Endothelial cell of umbilical vein (primary cell): ENCODE data around the gene HIGD1A. TPM values are rescaled to one million over a fixed set of nuclear protein-coding genes. Genes with fewer than 3 reads are reported as not detected.

Experiments
- BruUV-seq: library from RNA; stranded (reverse); fragments of 400-500 nt; replicated peaks from 2 replicates; lab custom pipeline; 2021; lab: Mats Ljungman, UMichigan
- CTCF ChIA-PET: fragments of 300-600, 350-600 bp; sonication (Branson Sonifier 250); formaldehyde crosslinking; loops from one replicate; lab custom pipeline; 2021; ENCODE audit warnings: antibody characterized with exemption, inconsistent platforms; lab: Charles Lee
- POLR2A ChIA-PET: fragments of 300-600, 350-600 bp; sonication (Branson Sonifier 250); formaldehyde crosslinking; loops from one replicate; lab custom pipeline; 2021; ENCODE audit warnings: antibody characterized with exemption, inconsistent platforms; lab: Charles Lee
- DNase-seq: peaks from one replicate; pipeline ENCODE4 v3.0.0-alpha.2; 2011; ENCODE audit warnings: low read depth, low spot score
- FAIRE-seq: peaks from 2 replicates; lab custom pipeline; 2011; peaks lifted over from hg19 to GRCh38; lab: Jason Lieb, UNC
- H2AFZ ChIP-seq: 2 replicates; pipeline ENCODE4 v1.6.0; 2012; ENCODE audit warnings: low read depth, low read length, control low read depth, inconsistent platforms
- H3K27ac ChIP-seq: 2 replicates; pipeline ENCODE4 v1.5.1; 2011; ENCODE audit warnings: low read depth, mild to moderate bottlenecking, control low read depth, low read length, moderate library complexity; ENCODE audit not compliant: insufficient read depth
- H3K27me3 ChIP-seq, 2 experiments: 2 replicates each; pipeline versions ENCODE4 v1.6.0 to v1.6.1; 2011; ENCODE audit warnings: low read length in 2 of 2, mixed read lengths in 1 of 2; ENCODE audit not compliant: control insufficient read depth in 2 of 2, insufficient read depth in 2 of 2
- H3K36me3 ChIP-seq, 2 experiments: 2 replicates in 1 of 2; 3 replicates in 1 of 2; pipeline ENCODE4 v1.5.1; 2011; ENCODE audit warnings: low read length in 2 of 2, mild to moderate bottlenecking in 1 of 2, moderate library complexity in 1 of 2; ENCODE audit not compliant: control insufficient read depth in 2 of 2, insufficient read depth in 2 of 2; ENCODE audit errors: extremely low read depth in 1 of 2
- H3K4me1 ChIP-seq: 3 replicates; pipeline ENCODE4 v1.5.1; 2011; ENCODE audit warnings: mild to moderate bottlenecking, low read length; ENCODE audit not compliant: control insufficient read depth, insufficient read depth; ENCODE audit errors: extremely low read depth
- H3K4me2 ChIP-seq: 2 replicates; pipeline ENCODE4 v1.6.1; 2011; ENCODE audit warnings: low read length, control low read depth, mixed read lengths; ENCODE audit not compliant: insufficient read depth
- H3K4me3 ChIP-seq, 3 experiments: fragments of 200-600 bp in 1 of 3; sonication (generic), shearing (Covaris generic) in 1 of 3; replicated peaks in 1 of 3; 2 replicates each; pipeline ENCODE4 v1.5.1; 2011 to 2016; ENCODE audit warnings: control low read depth in 3 of 3, low read length in 3 of 3, mild to moderate bottlenecking in 2 of 3, inconsistent platforms in 1 of 3, low read depth in 1 of 3, moderate library complexity in 1 of 3; ENCODE audit not compliant: insufficient read depth in 1 of 3
- H3K79me2 ChIP-seq: 2 replicates; pipeline ENCODE4 v1.6.0; 2012; ENCODE audit warnings: low read length, inconsistent platforms; ENCODE audit not compliant: control insufficient read depth, insufficient read depth
- H3K9ac ChIP-seq: replicated peaks from 2 replicates; pipeline ENCODE3; 2011; ENCODE audit warnings: low read length, control low read depth; ENCODE audit not compliant: insufficient read depth; ENCODE audit errors: extremely low read depth
- H3K9me1 ChIP-seq: replicated peaks from 3 replicates; pipeline ENCODE4 v1.6.0; 2011; ENCODE audit warnings: mild to moderate bottlenecking, low read length; ENCODE audit not compliant: control insufficient read depth, insufficient read depth; ENCODE audit errors: extremely low read depth
- H3K9me3 ChIP-seq: replicated peaks from 2 replicates; pipeline ENCODE4 v1.5.1; 2012; ENCODE audit warnings: low read length, inconsistent platforms; ENCODE audit not compliant: control insufficient read depth, insufficient read depth
- H4K20me1 ChIP-seq: replicated peaks from 2 replicates; pipeline ENCODE3; 2011; ENCODE audit warnings: mild to moderate bottlenecking, low read length; ENCODE audit not compliant: control insufficient read depth, insufficient read depth; ENCODE audit errors: extremely low read depth
- EZH2 ChIP-seq: IDR thresholded peaks from 2 replicates; pipeline ENCODE4 v1.6.1; 2012; ENCODE audit warnings: borderline replicate concordance, low read depth, mild to moderate bottlenecking, moderate library complexity, low read length, inconsistent platforms; ENCODE audit not compliant: severe bottlenecking
- FOS ChIP-seq: IDR thresholded peaks from 2 replicates; pipeline ENCODE4 v1.6.1; 2011; ENCODE audit warnings: mild to moderate bottlenecking, low read length, moderate library complexity, borderline replicate concordance; ENCODE audit not compliant: insufficient read depth
- GATA2 ChIP-seq: IDR thresholded peaks from 2 replicates; pipeline ENCODE4 v1.7.0; 2011; ENCODE audit warnings: low read depth, mild to moderate bottlenecking, moderate library complexity, mixed read lengths, low read length; ENCODE audit not compliant: insufficient read length, insufficient read depth
- JUN ChIP-seq: IDR thresholded peaks from 2 replicates; pipeline ENCODE4 v1.6.1; 2011; ENCODE audit warnings: borderline replicate concordance, low read depth; ENCODE audit not compliant: insufficient read length, insufficient read depth
- MYC ChIP-seq: IDR thresholded peaks from one replicate; pipeline ENCODE4 v1.6.1; 2011; ENCODE audit warnings: mild to moderate bottlenecking, low read depth, low read length
- POLR2AphosphoS5 ChIP-seq: IDR thresholded peaks from 2 replicates; pipeline ENCODE4 v1.6.1; 2012; ENCODE audit warnings: low read depth, mild to moderate bottlenecking, control low read depth, low read length, moderate library complexity; ENCODE audit not compliant: insufficient read depth
- dilution Hi-C: fragments of 300-500 bp; cut with MboI; formaldehyde crosslinking; loops from one replicate; pipeline ENCODE4 v1.15.0; 2019; ENCODE audit warnings: low sequenced_read_pairs; ENCODE audit not compliant: extremely low pct_ligation_motif_present
- intact Hi-C: fragments of 100-400 bp; cut with micrococcal nuclease; formaldehyde crosslinking; loops from one replicate; pipeline ENCODE4 v1.10.0; 2022
- polyA plus RNA-seq, 4 experiments: library from polyadenylated mRNA; depleted of rRNA in 3 of 4; stranded (reverse) in 3 of 4; unstranded in 1 of 4; fragments of >200 nt; gene quantifications; 2 replicates each; pipeline versions ENCODE4 v1.2.1 to v1.2.3, GENCODE V29; 2011 to 2012; ENCODE audit warnings: missing spikeins in 1 of 4
- total RNA-seq: library from RNA; stranded (reverse); gene quantifications from 2 replicates; pipeline ENCODE4 v1.2.3, GENCODE V29; 2021
- TF ChIP-seq, protein P1 (sequence below), 2 donors: IDR thresholded peaks; 1 replicate in 1 of 2; 2 replicates in 1 of 2; pipeline ENCODE4 v1.5.1; 2011; ENCODE audit warnings: low read length in 2 of 2, mild to moderate bottlenecking in 2 of 2, moderate library complexity in 2 of 2, control low read depth in 1 of 2, inconsistent platforms in 1 of 2, low read depth in 1 of 2; ENCODE audit not compliant: insufficient read depth in 1 of 2; ENCODE audit errors: extremely low read depth in 1 of 2
- TF ChIP-seq, protein P2 (sequence below): IDR thresholded peaks from 2 replicates; pipeline ENCODE4 v1.6.1; 2011; ENCODE audit not compliant: insufficient read depth, insufficient read length

The HIGD1A gene
- total and polyA plus RNA-seq, 2 donors (not counting 3 experiments of a cell fraction or from before 2014, with no cell fraction given), result 59.5 to 68.9 TPM

DNA sequence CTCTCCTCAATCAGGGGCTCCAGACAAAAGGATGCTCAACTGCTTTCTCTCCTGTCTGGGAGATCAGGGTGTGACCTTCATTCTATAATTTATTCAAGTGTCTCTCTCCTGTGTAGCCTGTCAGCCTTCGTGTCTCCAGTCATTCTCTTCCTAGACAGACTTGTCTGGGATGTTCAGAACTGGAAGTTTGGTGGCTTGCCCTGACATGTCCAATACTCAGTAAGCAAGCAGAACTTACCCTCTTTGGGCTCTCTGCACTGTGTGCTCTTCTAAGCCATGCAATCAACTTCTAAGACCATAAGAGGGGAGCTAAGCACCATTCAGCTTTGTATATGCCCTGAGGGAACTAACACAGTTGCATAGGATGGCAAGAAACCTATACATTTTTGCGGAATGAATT lies 19.1 kb upstream of the HIGD1A start:
- Histone ChIP-seq H3K9me3 (no peaks in the 10 kb centered on the region), H3K4me2 (no peak overlapping the region), H3K27ac (no peak overlapping the region), H3K27me3 (peaks cover 6% of the 10 kb centered on the region in 2 experiments), H2AFZ (no peak overlapping the region), H3K79me2 (no peaks in the 10 kb centered on the region), H3K9me1 (no peaks in the 10 kb centered on the region), H3K4me1 (no peaks in the 10 kb centered on the region), H3K36me3 (no peaks in the 10 kb centered on the region), H3K9ac (no peak overlapping the region), H3K4me3 (no peak overlapping the region), H4K20me1 (no peaks in the 10 kb centered on the region)
- DNase-seq (no peak), FAIRE-seq (no peak)
- BruUV-seq, result no TSS peak
- ChIA-PET CTCF (interaction anchor here (0.6 kb wide), 1 partner anchor 210 kb away, joined by 3 read pairs; no protein-coding TSS in a partner anchor), POLR2A (no interaction called here)
- dilution Hi-C loops (no loop called here), intact Hi-C loops (no loop called here)
- TF ChIP-seq GATA2 (no peak), POLR2AphosphoS5 (no peak), FOS (no peak), EZH2 (no peak), JUN (no peak), MYC (no peak)
- TF ChIP-seq, protein P1, sequence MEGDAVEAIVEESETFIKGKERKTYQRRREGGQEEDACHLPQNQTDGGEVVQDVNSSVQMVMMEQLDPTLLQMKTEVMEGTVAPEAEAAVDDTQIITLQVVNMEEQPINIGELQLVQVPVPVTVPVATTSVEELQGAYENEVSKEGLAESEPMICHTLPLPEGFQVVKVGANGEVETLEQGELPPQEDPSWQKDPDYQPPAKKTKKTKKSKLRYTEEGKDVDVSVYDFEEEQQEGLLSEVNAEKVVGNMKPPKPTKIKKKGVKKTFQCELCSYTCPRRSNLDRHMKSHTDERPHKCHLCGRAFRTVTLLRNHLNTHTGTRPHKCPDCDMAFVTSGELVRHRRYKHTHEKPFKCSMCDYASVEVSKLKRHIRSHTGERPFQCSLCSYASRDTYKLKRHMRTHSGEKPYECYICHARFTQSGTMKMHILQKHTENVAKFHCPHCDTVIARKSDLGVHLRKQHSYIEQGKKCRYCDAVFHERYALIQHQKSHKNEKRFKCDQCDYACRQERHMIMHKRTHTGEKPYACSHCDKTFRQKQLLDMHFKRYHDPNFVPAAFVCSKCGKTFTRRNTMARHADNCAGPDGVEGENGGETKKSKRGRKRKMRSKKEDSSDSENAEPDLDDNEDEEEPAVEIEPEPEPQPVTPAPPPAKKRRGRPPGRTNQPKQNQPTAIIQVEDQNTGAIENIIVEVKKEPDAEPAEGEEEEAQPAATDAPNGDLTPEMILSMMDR (IDR thresholded peaks at IDR 0.05; ENCODE audit: extremely low read depth in 1 of 2, insufficient read depth in 1 of 2, low read depth in 1 of 2, low read length in 2 of 2), result no peak
- TF ChIP-seq, protein P2, sequence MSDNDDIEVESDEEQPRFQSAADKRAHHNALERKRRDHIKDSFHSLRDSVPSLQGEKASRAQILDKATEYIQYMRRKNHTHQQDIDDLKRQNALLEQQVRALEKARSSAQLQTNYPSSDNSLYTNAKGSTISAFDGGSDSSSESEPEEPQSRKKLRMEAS, result no peak
